ES-I3 (cell line): ENCODE data around the gene LDLRAD4.

Source experiments
- H3K36me3 ChIP-seq: 2 replicates; pipeline ENCODE4 v1.6.1; 2013; ENCODE audit warnings: mild to moderate bottlenecking, low read length, control low read depth, moderate library complexity; ENCODE audit not compliant: insufficient read depth
- H3K4me1 ChIP-seq: 2 replicates; pipeline ENCODE4 v1.6.1; 2013; ENCODE audit warnings: mild to moderate bottlenecking, control low read depth, low read length; ENCODE audit not compliant: insufficient read depth
- H3K9ac ChIP-seq: 2 replicates; pipeline ENCODE4 v1.6.1; 2013; ENCODE audit warnings: low read depth, mild to moderate bottlenecking, low read length, moderate library complexity
- H3K9me3 ChIP-seq: 2 replicates; pipeline ENCODE4 v1.6.1; 2013; ENCODE audit warnings: mild to moderate bottlenecking, low read length, moderate library complexity; ENCODE audit not compliant: control insufficient read depth, insufficient read depth

LDLRAD4 gene

GRCh38 chr18:13448335-13448795 lies 229.8 kb downstream of the LDLRAD4 start:
- no peaks in the 10 kb centered on the region for H3K36me3 ChIP-seq
- no peaks in the 10 kb centered on the region for H3K9me3 ChIP-seq
- peaks cover 54% of the 10 kb centered on the region for H3K4me1 ChIP-seq
- no peak overlapping the region for H3K9ac ChIP-seq

GRCh38 chr18:13449651-13450050 lies 231.1 kb downstream of the LDLRAD4 start:
- Histone ChIP-seq H3K9ac (no peak overlapping the region), H3K9me3 (no peaks in the 10 kb centered on the region), H3K36me3 (no peaks in the 10 kb centered on the region), H3K4me1 (peaks cover 55% of the 10 kb centered on the region)

GRCh38 chr18:13450289-13451212 lies 232.0 kb downstream of the LDLRAD4 start:
- Histone ChIP-seq H3K9ac (no peak overlapping the region), H3K4me1 (peaks cover 55% of the 10 kb centered on the region), H3K9me3 (no peaks in the 10 kb centered on the region), H3K36me3 (no peaks in the 10 kb centered on the region)

GRCh38 chr18:13451213-13451540 lies 232.6 kb downstream of the LDLRAD4 start:
- H3K9ac ChIP-seq = no peak overlapping the region
- H3K36me3 ChIP-seq = no peaks in the 10 kb centered on the region
- H3K9me3 ChIP-seq = no peaks in the 10 kb centered on the region
- H3K4me1 ChIP-seq = peaks cover 54% of the 10 kb centered on the region

- Histone ChIP-seq H3K4me1 (peaks cover 48% of the 10 kb centered on the region), H3K9me3 (no peaks in the 10 kb centered on the region), H3K36me3 (no peaks in the 10 kb centered on the region), H3K9ac (no peak overlapping the region)
Measured at GRCh38 chr18:13451661-13452387, 233.3 kb downstream of the LDLRAD4 start.

GRCh38 chr18:13452388-13452811 lies 233.8 kb downstream of the LDLRAD4 start:
- Histone ChIP-seq H3K9ac (no peak overlapping the region), H3K9me3 (no peaks in the 10 kb centered on the region), H3K36me3 (no peaks in the 10 kb centered on the region), H3K4me1 (peaks cover 45% of the 10 kb centered on the region)

- Histone ChIP-seq H3K4me1 (peaks cover 38% of the 10 kb centered on the region), H3K9me3 (no peaks in the 10 kb centered on the region), H3K36me3 (no peaks in the 10 kb centered on the region), H3K9ac (no peak overlapping the region)
Measured at GRCh38 chr18:13452871-13453680, 234.5 kb downstream of the LDLRAD4 start.

GRCh38 chr18:13453714-13454113 lies 235.2 kb downstream of the LDLRAD4 start:
- peaks cover 35% of the 10 kb centered on the region for H3K4me1 ChIP-seq
- H3K9me3 ChIP-seq = no peaks in the 10 kb centered on the region
- no peak overlapping the region for H3K9ac ChIP-seq
- no peaks in the 10 kb centered on the region for H3K36me3 ChIP-seq

GRCh38 chr18:13454363-13455150 lies 236.0 kb downstream of the LDLRAD4 start:
- no peak overlapping the region for H3K9ac ChIP-seq
- H3K9me3 ChIP-seq = no peaks in the 10 kb centered on the region
- H3K36me3 ChIP-seq = no peaks in the 10 kb centered on the region
- peaks cover 35% of the 10 kb centered on the region for H3K4me1 ChIP-seq

GRCh38 chr18:13455471-13455870 lies 236.9 kb downstream of the LDLRAD4 start:
- Histone ChIP-seq H3K4me1 (peaks cover 34% of the 10 kb centered on the region), H3K9me3 (no peaks in the 10 kb centered on the region), H3K36me3 (no peaks in the 10 kb centered on the region), H3K9ac (no peak overlapping the region)

- no peak overlapping the region for H3K9ac ChIP-seq
- no peaks in the 10 kb centered on the region for H3K36me3 ChIP-seq
- peaks cover 29% of the 10 kb centered on the region for H3K4me1 ChIP-seq
- no peaks in the 10 kb centered on the region for H3K9me3 ChIP-seq
Measured at GRCh38 chr18:13455960-13456481, 237.5 kb downstream of the LDLRAD4 start.

GRCh38 chr18:13456736-13457271 lies 238.2 kb downstream of the LDLRAD4 start:
- H3K9ac ChIP-seq = no peak overlapping the region
- no peaks in the 10 kb centered on the region for H3K36me3 ChIP-seq
- peaks cover 21% of the 10 kb centered on the region for H3K4me1 ChIP-seq
- no peaks in the 10 kb centered on the region for H3K9me3 ChIP-seq

GRCh38 chr18:13457327-13457726 lies 238.8 kb downstream of the LDLRAD4 start:
- H3K4me1 ChIP-seq = peaks cover 16% of the 10 kb centered on the region; the same call in 1 of the 2 replicates
- no peak overlapping the region for H3K9ac ChIP-seq
- H3K9me3 ChIP-seq = no peaks in the 10 kb centered on the region
- no peaks in the 10 kb centered on the region for H3K36me3 ChIP-seq
